Amniotic stem cell (primary cell): ENCODE results near the gene TSPAN31.

Source experiments
- DNase-seq: peaks from one replicate; lab custom pipeline; 2025; lab: John Stamatoyannopoulos, UW

TSPAN31 gene

DNA sequence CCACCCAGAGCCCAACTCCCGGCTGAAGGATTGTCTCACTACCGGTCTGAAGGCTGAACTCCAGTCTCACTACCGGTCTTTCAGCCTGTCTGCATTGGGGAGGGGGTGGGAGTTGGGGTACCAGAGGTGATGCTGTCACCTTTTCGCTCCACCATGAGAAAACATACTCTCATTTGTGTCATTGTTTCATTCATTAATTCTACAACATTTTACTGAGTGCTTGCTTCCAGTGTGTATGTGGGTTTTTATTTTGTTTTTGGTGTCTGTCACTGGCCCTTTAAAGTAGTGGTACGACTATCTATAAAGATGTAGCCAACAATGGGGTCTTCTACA lies 7.8 kb downstream of the TSPAN31 start:
- DNase-seq: no peak

DNA sequence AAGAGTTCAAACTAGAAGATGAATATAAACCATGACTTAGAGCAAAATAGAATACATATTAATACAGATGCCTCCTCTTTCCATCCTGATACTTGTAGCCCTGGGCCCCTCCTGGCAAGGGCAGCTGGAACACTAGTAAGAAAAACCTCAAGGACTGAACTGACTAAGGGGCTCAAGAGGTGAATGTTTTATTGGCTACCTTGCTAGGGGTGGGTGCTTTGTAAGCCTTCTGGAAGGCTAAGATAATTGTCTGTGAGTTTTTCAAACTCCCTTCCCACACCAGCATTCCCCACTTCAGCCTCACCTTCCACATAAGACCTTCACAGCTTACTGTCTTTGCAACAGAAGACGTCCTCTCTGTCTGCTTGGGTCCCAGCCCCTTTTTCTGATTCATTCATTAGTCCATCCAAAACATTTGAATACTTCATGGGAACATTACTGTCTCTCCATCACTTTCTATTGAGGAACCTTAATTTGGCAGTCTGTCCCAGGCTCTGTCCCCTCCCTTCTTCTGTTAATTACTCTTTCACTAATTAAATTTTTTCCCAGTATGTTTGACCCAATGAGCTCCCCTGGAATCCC lies 9.0 kb downstream of the TSPAN31 start:
- DNase-seq: no peak

DNA sequence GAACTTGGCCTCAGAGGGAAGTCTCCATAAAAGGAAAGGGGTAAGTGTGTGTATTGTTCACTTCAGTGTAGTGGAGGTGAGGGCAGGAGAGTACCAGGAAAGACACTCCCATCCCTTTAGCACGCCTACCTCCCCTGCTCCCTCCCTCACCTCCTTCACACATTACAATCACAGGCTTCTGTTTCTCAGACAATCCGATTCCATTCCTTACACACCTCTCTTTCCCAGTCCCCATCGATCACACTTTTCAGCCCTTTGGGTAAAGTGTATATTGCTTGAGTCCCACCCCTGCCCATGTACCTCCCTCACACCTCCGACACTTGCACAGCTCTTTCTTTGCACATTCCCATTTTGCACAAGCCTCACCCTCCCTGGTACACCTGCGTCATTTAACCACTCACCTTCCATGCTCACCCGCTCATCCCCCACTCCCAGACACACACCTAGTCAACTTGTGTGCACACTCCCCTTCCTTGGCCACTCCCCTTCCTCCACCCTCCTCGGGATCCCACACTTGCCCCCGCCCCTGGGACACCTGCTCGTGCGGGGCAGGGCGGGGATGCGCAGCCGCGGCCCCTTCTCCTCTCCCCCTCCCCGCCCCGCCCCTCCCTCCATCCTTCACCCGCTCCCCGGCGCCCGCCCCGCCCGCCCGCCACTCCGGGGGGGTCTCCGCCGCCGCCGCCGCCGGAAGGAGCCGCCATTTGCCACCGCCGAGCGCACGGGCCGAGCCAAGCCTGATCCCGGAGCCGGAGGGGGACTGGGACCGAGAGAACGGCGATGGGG lies 9.8 kb downstream of the TSPAN31 start, which contains the start of gene MARCHF9:
Gene MARCHF9 (plus strand): TSS at position 693 of the 783 bp plus-strand sequence. CDS start 426 bp downstream, outside the sequence.
- DNase-seq: no peak

DNA sequence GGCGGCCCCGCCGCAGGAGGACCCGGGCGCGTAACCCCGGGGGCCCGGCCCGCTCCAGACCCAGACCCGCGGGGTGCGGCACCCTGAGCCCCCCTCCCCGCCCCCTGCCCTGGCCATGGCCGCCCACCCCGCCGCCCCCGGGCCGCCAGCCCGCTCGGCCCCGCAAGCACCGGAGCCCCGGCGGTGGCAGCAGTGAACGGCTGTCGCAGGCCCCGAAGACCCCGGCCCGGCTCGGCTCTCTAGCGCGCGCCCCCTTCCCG lies 10.3 kb downstream of the TSPAN31 start:
- DNase-seq: no peak

DNA sequence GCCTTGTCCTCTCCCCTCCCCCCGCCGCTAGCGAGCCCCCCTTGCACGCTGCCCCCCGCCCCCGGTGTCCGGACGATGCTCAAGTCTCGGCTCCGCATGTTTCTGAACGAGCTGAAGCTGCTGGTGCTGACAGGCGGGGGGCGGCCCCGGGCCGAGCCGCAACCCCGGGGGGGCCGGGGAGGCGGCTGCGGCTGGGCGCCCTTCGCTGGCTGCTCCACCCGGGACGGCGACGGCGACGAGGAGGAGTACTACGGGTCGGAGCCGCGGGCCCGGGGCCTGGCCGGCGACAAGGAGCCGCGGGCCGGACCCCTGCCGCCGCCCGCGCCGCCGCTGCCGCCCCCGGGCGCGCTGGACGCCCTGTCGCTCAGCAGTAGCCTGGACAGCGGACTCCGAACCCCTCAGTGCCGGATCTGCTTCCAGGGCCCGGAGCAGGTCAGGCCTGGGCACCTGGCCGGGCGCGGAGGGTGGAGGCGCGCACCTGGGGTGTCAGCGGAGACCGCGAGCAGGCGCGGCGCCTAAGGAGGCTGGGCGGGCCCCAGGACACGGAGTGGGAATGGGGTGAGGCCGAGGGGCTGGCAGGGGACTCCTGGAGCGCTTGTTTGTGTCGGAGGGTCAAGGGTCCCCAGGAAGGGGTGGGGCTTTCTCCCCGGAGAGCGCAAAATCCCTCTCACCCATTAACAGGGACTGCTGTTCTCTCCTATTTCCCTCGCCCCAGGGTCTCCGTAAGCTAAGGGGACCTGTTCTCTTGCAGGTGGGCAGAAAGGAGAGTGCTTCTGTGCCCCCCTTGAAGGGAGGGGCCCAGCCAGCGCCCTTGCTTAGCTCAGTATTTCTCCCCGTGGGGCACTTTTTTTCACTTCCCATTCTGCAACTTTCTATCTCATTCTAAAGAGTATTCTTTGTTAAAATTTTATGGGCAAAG lies 10.9 kb downstream of the TSPAN31 start:
- DNase-seq: no peak

DNA sequence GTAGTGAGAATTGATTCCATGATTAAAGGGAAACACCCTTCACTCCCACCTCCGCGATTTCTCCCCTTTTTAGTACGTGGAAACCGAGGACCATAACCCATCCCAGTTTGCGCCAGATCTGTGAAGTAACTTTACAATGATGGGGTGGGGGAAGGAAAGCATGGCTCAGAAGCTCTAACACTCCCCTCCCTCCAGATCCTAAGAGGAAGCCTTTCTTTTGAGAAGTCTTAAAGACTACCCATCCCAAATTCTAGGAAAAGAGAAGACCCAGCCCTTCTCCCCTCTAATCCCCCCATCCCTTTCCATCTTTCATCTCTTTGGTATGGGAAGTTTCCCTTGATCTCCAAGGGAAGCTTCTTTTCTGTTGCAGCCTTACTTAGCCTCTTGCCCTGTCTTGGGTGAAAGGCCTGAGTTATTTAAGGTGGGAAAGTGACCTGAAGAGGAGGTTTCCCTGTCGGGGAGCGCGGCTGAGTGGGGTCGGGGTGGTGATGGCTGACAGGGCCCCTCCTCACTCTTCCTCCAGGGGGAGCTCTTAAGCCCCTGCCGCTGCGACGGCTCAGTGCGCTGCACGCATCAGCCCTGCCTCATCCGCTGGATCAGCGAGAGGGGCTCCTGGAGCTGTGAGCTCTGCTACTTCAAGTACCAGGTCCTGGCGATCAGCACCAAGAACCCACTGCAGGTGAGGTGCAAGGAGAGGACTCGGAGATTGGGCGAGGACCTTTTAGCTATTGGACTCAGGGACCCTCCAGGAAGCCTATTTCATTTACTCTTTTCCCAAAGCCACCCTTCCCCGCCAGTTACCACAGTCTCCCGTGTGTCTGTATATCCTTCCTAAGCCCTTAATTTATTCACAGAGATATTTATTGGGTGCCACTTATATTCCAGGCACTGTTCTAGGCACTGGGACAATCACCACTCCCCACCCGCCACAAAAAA lies 11.8 kb downstream of the TSPAN31 start:
- no peak for DNase-seq

DNA sequence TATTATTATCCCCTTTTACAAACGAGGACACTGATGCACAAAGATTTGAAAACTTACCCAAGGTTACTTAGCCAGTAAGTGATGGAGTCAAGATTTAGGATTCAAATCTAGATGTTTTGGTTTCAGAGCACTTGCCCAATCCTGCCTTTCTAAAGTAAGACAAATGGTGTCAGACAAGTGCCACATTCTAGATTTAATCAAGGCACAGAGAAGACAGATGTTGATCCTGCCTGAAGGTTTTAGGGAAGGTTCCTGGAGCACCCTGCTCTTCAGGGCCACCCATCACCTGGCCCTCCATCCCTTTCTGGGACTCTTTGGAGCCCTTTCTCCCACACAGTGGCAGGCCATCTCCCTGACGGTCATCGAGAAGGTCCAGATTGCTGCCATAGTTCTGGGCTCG lies 12.9 kb downstream of the TSPAN31 start:
- no peak for DNase-seq

DNA sequence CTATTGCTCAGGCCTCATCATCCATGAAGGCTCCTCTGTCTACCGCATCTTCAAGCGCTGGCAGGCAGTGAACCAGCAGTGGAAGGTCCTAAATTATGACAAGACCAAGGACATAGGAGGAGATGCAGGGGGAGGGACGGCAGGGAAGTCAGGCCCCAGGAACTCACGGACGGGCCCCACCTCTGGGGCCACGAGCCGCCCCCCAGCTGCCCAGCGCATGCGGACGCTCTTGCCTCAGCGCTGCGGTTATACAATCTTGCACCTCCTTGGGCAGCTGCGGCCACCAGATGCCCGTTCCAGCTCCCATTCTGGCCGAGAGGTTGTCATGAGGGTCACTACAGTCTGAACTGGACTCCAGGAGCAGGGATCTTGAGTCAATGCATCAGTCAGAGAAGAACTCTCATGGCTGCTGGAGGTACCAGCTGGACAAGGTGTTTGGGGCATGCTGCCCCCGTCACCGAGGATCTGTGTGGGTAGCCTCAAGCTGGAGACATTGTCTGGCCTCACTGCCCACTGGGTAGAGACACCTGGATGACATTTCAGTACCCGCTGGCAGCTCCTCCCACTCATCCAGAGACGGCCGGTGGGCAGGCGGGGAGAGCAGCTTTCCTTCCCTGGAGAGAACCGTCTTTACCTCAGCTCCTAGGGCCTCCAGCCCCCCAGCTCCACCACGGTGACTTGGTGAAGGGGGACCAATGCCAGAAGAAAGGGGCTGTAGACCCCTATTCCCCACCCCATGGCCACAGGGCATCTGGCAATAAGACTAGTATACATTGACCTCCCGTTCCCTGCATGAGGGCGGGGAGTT lies 13.9 kb downstream of the TSPAN31 start:
- no peak for DNase-seq

DNA sequence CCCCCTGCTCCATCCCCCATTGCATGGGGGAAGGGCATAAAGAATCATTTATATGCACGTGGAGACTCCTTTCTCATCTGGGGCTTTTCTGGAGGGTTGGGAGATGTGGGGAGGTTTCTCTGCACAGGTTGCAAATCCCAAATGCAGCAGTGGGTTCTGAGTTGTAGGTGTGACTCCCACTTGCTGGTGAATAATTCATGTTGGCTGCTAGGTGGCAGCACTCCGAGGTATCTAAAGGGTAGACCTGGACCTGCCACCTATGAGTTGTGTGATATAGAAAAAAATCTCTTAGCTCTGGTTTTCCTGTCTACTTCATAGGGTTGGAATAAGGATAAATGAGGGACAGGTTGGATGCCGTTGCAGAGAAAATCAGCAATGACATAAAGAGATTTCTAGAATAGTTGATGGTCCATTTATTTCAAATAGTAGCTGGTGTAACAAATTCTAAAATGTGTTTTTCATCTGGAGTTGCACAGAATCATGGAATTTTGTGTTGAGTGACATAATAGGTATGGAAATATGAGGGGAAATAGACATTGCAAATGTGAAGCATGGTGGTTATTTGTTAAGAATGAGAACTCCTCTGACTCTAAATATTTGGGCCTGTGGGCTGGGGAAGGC lies 14.6 kb downstream of the TSPAN31 start:
- DNase-seq: no peak

DNA sequence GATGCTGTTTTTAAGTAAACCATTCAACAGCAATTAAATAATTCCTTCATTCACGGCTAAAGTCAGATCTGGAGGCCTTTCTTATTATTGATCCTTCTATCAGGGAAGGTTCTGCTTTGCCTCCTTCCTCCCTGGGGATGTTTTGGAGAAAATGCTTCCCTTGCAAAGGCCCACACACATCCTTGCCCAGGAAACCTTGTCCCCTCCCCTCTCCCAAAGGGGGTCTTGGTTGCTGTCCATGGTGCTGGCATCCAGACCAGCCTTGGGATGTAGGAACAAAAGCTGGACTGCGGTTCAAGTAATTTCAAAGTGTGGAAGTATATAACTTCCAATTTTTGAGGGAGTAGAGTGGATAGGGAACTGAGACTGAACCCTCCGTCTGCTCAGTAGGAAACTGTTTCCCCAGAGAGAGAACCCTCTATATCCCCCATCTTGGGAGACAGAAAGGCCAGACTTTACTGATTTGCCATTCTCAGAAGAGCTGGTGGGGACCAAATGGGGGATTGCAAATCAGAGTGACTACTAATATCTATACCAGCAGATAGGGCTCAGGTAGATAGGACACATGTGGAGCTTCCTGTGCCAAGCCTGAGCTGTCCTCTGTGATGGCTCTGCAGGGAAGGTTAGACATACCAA lies 15.6 kb downstream of the TSPAN31 start:
- DNase-seq: no peak

DNA sequence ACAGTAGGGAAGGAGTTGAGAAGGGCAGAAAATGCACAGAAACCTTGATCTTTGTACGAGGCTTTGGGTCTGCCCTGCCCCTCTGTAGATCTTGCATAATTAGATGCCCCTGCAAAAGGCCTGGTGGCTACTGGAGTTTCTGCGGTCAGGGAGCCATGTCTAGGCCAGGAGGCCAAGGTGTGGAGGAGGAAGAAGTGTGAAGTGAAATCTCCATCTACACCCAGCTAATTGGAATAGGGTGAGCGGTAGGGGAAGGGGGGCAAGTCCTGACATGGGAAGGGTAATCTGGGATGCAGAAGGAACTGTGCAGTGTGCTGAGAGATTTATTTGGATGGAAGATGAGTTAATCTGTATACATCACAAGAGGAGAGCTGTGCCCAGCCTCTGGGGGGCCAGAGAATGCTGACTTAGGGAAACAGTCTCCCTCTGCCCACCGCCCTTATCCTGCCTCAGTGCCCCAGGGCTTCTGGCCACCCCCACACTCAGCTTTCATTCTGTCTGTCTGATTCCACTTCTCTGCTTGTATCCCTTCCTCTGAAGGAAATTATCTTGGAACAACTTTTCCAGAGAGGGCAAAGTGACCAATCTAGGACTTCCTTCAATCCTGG lies 16.7 kb downstream of the TSPAN31 start:
- DNase-seq: no peak

DNA sequence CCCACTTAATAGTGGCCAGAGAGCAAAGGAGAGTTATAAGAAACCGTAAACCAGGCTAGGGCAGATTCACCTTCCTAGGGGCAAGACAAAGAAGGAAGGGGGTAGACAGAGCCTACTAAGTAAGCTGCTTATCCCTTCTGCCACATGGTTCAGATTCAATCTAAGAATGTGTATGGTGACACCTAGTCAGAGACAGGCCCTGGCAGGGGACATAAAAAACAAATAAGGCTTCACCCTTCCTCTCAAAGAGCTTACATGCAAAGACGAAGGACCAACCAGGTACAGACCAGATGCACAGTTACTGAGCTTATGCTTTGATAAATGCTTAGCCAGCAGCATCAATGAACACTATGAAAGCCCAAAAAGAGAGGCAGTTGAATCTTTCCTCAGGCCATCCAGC lies 17.6 kb downstream of the TSPAN31 start:
- DNase-seq: no peak

DNA sequence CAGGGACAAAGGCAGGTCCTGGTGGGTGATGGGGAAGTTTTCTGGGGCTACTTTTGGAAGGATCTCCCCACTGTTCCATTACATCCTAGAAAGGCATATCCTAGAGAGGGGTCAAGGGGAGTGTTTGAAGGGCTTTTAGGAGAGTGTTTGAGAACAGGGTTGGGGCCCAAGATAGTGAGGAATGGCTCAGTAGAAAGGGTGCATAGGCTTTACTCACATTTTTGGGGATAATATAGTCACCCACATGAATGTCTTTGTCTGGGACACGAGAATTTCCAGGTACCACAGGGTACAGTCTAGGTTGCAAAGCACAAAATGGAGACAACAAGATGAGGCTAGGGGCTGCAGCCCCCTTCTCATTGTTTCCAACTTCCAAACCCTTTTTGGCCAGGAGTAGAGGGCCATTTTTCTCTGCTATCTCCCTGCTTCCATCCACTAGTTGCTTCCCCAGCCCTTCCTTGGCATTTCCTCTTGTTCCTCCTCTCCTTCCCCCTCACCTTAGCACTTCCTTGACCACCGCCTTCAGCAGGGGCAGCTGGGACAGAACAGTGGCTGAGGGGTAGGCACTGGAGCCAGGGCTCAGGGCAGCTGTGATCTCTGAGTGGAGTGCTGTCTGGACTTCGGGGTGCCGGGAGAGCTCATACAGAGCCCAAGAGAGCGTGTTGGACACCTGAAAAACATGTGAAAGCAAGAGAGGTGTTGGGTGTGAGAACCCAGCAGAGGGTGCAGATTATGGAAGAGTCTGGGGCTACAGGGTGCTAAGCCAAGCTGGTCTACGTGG lies 19.2 kb downstream of the TSPAN31 start:
- DNase-seq: no peak

DNA sequence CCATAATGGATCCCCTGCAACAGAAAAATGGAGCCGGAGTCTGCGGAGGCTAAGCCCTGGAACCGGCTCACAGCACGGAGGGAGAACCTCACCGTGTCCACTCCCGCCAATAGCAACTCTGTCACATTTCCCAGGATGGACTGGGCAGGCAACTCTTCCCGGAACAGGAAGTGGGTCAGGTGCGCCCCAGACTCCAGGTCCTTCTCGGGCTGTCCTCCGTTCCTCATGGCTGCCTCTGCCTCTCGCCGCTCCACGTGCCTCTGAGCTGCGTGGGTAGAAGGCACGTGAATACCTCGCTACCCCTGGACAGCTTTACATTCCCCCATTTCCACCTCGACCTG lies 19.8 kb downstream of the TSPAN31 start:
- no peak for DNase-seq

DNA sequence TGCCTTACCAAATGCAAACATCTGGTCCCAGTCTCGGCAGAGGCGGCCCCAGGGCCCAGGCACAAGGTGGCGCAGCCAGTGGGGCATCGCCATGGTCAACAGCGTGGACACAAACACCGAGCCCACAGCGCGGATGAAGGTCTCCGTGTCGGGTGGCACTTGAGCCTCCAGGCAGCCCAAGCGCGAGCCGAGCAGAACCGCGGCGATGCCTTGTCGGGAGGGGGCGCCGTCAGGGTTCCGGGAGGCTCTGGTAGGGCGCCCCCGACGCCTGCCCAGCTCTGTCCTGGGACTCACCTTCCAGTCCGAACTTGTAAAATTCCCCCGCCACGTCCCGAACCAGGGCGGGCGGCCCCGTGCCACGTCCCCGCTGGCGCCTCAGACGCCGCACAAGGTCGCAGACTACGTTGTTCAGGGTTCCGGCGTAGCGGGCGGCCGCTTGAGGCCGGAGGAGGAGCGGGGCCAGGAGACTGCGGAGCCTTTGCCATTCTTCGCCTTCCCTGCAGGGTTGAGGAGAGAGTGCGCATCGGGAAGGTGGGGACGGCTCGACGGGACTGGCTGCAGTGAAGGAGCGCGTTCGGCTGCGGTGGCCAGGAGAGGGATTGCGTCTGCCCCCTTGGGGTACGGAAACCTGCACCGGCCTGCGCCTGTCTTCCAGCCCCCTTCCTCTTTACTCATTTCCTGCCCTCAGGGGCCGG lies 20.3 kb downstream of the TSPAN31 start:
- no peak for DNase-seq

DNA sequence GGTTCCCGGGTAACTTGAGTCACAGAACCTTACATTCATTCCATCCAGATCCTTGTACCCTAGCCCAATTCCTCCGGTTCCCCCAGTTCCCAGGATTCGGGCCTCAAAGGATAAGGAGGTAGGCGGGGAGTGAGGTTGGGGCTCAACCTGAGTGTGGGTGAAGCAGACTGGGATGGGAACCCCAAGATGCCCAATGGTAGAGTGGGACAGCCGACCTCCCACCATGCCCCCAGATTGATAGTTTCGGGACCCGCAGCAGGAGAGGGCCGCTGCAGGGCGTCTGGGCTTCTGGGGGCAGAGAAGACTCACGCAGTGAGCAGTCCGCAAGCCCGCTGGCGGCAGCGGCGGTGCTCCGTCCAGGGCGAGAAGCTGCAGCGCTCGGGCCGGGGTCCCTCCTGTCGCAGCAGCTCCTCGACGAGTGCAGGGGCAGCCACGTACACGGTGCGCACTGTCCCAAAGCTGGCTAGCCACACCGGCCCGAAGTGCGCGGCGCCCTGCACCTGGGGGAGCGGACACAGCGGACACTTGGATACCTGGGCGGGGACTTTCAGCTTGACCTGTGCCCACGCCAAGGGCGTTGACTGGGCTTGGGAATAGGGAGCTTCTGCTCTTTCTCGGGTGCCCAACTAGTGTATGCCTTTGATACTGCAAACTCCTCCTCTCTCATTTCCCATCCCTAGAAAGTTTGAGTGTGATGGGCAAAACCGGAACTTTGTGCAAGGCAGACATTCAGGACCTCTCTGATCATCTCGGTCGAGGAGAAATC lies 21.0 kb downstream of the TSPAN31 start:
- no peak for DNase-seq

DNA sequence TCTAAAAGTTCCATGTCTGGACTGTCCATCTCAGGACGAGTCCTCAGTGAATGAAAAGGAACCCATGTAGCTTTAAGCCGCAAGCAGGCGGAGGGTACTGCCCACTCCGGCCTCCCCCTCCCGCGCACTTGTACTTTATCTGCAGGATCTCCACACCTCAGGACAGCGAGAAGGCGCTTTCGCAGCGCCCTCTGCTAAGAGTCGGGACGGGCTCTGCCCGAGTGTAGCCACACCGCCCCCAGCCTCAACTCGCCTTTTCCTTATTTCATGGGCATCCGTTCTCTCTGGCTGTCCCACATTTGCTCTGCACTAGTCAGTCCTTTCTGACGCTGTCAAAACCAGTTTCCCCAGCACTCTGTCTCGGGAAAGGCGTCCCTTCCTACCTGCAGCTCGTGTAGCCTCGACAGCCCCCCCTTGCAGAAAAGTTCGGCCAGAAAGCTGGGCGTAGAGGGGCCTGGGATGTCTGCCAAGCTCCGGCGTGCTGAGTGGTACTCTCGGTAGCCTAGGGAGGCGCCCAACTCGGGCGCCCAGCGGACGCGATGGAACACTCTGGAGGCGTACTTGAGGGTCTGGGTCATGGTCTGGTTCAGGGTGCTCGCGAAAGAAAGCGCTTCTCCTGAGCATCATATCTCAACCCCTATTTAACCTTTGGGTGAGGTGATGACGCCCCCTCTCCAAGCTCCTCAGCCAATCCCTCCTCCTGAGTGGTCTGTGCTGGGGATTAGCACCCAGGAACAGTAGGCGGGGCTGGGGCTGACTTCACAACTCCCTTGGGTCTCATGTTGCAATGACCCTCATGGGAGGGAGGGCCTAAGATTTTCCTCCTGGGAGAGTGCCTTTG lies 21.8 kb downstream of the TSPAN31 start, which contains the start of gene CYP27B1:
Gene CYP27B1 (minus strand): TSS at position 615 of the 841 bp plus-strand sequence. CDS start 37 bp downstream, at position 578.
- no peak for DNase-seq
